HepG2 (cell line): ENCODE measurements around the gene CDK11A. TPM values are rescaled to one million over a fixed set of nuclear protein-coding genes. Genes with fewer than 3 reads are reported as not detected.
"Not testable (repeated sequence)": the region's sequence is repeated elsewhere in the genome, so short reads cannot be mapped to it uniquely, and the experiment has no call there.

Experiments
- ATAC-seq: fragments of 200-7000 bp; cut with Tn5 transposase; 3 replicates; pipeline ENCODE4 v1.9.1; 2020; ENCODE audit warnings: mild to moderate bottlenecking, moderate library complexity
- BruUV-seq: library from RNA; stranded (reverse); fragments of 400-500 nt; replicated peaks from 2 replicates; lab custom pipeline; 2021; lab: Mats Ljungman, UMichigan
- CTCF ChIA-PET: fragments of 300-600 bp; formaldehyde crosslinking; extraction: SDS; loops from one replicate; lab custom pipeline; 2021; ENCODE audit warnings: low total read pairs, inconsistent platforms, low intra/inter-chr PET ratio; lab: Yijun Ruan, JAX
- POLR2A ChIA-PET: fragments of 350-600 bp; sonication (Branson Sonifier 250); formaldehyde crosslinking; loops from one replicate; lab custom pipeline; 2020; ENCODE audit warnings: antibody characterized with exemption, inconsistent platforms; lab: Yijun Ruan, JAX
- DNase-seq: peaks from one replicate; pipeline ENCODE4 v3.0.0-alpha.2; 2015; ENCODE audit warnings: low spot score
- FAIRE-seq: peaks from 3 replicates; lab custom pipeline; 2011; peaks lifted over from hg19 to GRCh38; lab: Jason Lieb, UNC
- H2AFZ ChIP-seq: one replicate; pipeline ENCODE4 v1.6.1; 2011; ENCODE audit warnings: low read length, inconsistent platforms
- H3K27ac ChIP-seq: fragments of 300-600 bp; 3 replicates; pipeline ENCODE4 v1.8.0; 2011; ENCODE audit warnings: mixed run types, mild to moderate bottlenecking, mixed read lengths, low read length, inconsistent platforms; ENCODE audit not compliant: insufficient read depth; ENCODE audit errors: extremely low read length
- H3K27me3 ChIP-seq, 2 experiments: fragments of 200-600 bp in 1 of 2; 2 replicates in 1 of 2; 3 replicates in 1 of 2; pipeline versions ENCODE4 v1.6.0 to v1.8.0; 2011; ENCODE audit warnings: low read length in 2 of 2, mild to moderate bottlenecking in 2 of 2, moderate library complexity in 2 of 2, inconsistent platforms in 1 of 2; ENCODE audit not compliant: insufficient read depth in 2 of 2, control insufficient read depth in 1 of 2
- H3K36me3 ChIP-seq, 2 experiments: fragments of 200-600 bp in 1 of 2; replicated peaks in 1 of 2; 2 replicates in 1 of 2; 3 replicates in 1 of 2; pipeline versions ENCODE4 v1.5.1 to v1.8.0; 2011; ENCODE audit warnings: low read length in 2 of 2, inconsistent platforms in 1 of 2; ENCODE audit not compliant: insufficient read depth in 2 of 2, control insufficient read depth in 1 of 2
- H3K4me1 ChIP-seq: 2 replicates; pipeline ENCODE4 v1.5.1; 2012; ENCODE audit warnings: low read length, inconsistent platforms; ENCODE audit not compliant: insufficient read depth
- H3K4me2 ChIP-seq: 2 replicates; pipeline ENCODE4 v1.6.0; 2011; ENCODE audit warnings: low read depth, low read length, inconsistent platforms
- H3K4me3 ChIP-seq, 3 experiments: fragments of 200-600 bp in 1 of 3; sonication (generic), shearing (Covaris generic) in 1 of 3; replicated peaks in 1 of 3; 2 replicates each; pipeline ENCODE4 v1.5.1; 2011 to 2016; ENCODE audit warnings: low read length in 3 of 3, inconsistent platforms in 2 of 3, low read depth in 2 of 3, mild to moderate bottlenecking in 2 of 3, control low read depth in 1 of 3, mixed read lengths in 1 of 3; ENCODE audit not compliant: insufficient read depth in 1 of 3
- H3K79me2 ChIP-seq: one replicate; pipeline ENCODE4 v1.6.1; 2011; ENCODE audit warnings: low read length, inconsistent platforms; ENCODE audit not compliant: insufficient read depth
- H3K9ac ChIP-seq: 2 replicates; pipeline ENCODE4 v1.6.0; 2011; ENCODE audit warnings: mild to moderate bottlenecking, low read depth, low read length, inconsistent platforms; ENCODE audit not compliant: insufficient read depth
- H3K9me3 ChIP-seq: 2 replicates; pipeline ENCODE4 v1.5.1; 2012; ENCODE audit warnings: mild to moderate bottlenecking, low read length
- H4K20me1 ChIP-seq: 2 replicates; pipeline ENCODE4 v1.6.0; 2011; ENCODE audit warnings: inconsistent platforms, mild to moderate bottlenecking, low read length, moderate library complexity; ENCODE audit not compliant: insufficient read depth
- AHDC1 ChIP-seq: sonication (generic); formaldehyde crosslinking; IDR thresholded peaks from 2 replicates; pipeline ENCODE4 v1.5.1; 2020; ENCODE audit warnings: mild to moderate bottlenecking, missing genetic modification reagents, borderline replicate concordance
- GPN1 ChIP-seq: sonication (generic); formaldehyde crosslinking; IDR thresholded peaks from 2 replicates; pipeline ENCODE4 v1.5.1; 2020; ENCODE audit warnings: missing genetic modification reagents, borderline replicate concordance
- ZFY ChIP-seq: sonication (generic); formaldehyde crosslinking; IDR thresholded peaks from 2 replicates; pipeline ENCODE4 v1.4.0; 2020; ENCODE audit warnings: missing genetic modification reagents
- WGBS: methylation state at CpG from one replicate; pipeline ENCODE4 v1.1.6; 2017; ENCODE audit warnings: low lambda C conversion rate; 5-methylcytosine and 5-hydroxymethylcytosine counted together
- in situ Hi-C: cut with HindIII; loops from 2 replicates; pipeline ENCODE4 v1.10.0; 2017; ENCODE audit warnings: low pct_unique_long_range_greater_than_20kb; ENCODE audit not compliant: extremely low pct_ligation_motif_present
- intact Hi-C: fragments of 100-400 bp; cut with micrococcal nuclease; formaldehyde crosslinking; loops from one replicate; pipeline ENCODE4 v1.10.0; 2022; ENCODE audit not compliant: unreplicated experiment
- polyA plus RNA-seq, 8 experiments: library from polyadenylated mRNA; depleted of rRNA in 3 of 8; stranded (reverse) in 7 of 8; unstranded in 1 of 8; fragments of >200 nt; fragmentation: Illumina TruSeq in 4 of 8; extraction: Trizol in 4 of 8; gene quantifications; 2 replicates each; pipeline versions ENCODE4 v1.2.1 to v1.2.3, GENCODE V29; 2011 to 2016; ENCODE audit warnings: low read depth in 4 of 8, missing spikeins in 1 of 8, mixed read lengths in 1 of 8; ENCODE audit not compliant: insufficient read depth in 1 of 8
- total RNA-seq, 5 experiments: library from RNA; depleted of rRNA; stranded (reverse); fragments of >200 nt; fragmentation: Illumina TruSeq; extraction: Trizol; gene quantifications; 2 replicates each; pipeline ENCODE4 v1.2.3, GENCODE V29; 2016; ENCODE audit warnings: low read depth in 1 of 5

CDK11A gene
- total and polyA plus RNA-seq, 2 of the 13 experiments (the other 11 are each of a cell fraction or from before 2014, with no cell fraction given): 11.2 to 17.9 TPM

DNA sequence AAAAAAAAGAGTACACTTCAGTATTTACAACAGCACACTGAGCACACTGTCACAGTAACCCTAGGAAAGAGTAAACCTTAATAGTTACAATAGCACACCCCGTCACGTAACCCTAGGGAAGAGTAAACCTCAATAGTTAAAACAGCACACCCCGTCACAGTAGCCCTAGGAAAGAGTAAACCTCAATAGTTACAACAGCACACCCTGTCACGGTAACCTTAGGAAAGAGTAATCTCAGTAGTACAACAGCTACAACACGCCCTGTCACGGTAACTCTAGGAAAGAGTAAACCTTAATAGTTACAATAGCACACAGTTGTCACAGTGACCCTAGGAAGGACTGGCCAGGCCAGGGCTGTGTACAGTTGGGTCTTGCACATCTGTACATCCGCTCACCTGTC, 3.0 kb downstream of the CDK11A start (continued):
- TF ChIP-seq AHDC1 (CRISPR knock-in tag) (no peak), GPN1 (CRISPR knock-in tag) (no peak), ZFY (CRISPR knock-in tag) (no peak)

GRCh38 chr1:1715109-1715883, 8.9 kb downstream of the CDK11A start:
- H3K9me3 ChIP-seq, ATAC-seq, H3K27me3 ChIP-seq, BruUV-seq, H3K9ac ChIP-seq, H4K20me1 ChIP-seq, DNase-seq, POLR2A ChIA-PET, in situ Hi-C loops, intact Hi-C loops, H3K4me2 ChIP-seq, H3K79me2 ChIP-seq, CTCF ChIA-PET, H3K4me3 ChIP-seq, FAIRE-seq, H3K27ac ChIP-seq, H3K4me1 ChIP-seq, H2AFZ ChIP-seq: not testable (repeated sequence)
- peaks cover 3 to 13% of the 10 kb centered on the region in 2 experiments; a peak in 2 of 5 replicates for H3K36me3 ChIP-seq
- 89% methylated on average over 11 of the region's 18 CpGs for WGBS

GRCh38 chr1:1707897-1708296, 16.3 kb downstream of the CDK11A start:
- DNase-seq, FAIRE-seq, ATAC-seq, intact Hi-C loops, in situ Hi-C loops, H4K20me1 ChIP-seq, H3K4me2 ChIP-seq, H3K9ac ChIP-seq, H3K27ac ChIP-seq, H3K36me3 ChIP-seq, H3K27me3 ChIP-seq, H3K9me3 ChIP-seq, H3K79me2 ChIP-seq, H3K4me3 ChIP-seq, CTCF ChIA-PET, H3K4me1 ChIP-seq, H2AFZ ChIP-seq, POLR2A ChIA-PET, BruUV-seq: not testable (repeated sequence)
- WGBS: no CpG with 5 or more reads among the region's 20 CpGs
